Activated T-cell treated with anti-CD3 and anti-CD28 coated beads, Interleukin-2, amount 50 U/mL, for 24 hours (primary cell): ENCODE data around the gene SUGP2.
"Not testable (repeated sequence)": the region's sequence is repeated elsewhere in the genome, so short reads cannot be mapped to it uniquely, and the experiment has no call there.

Source experiments
- DNase-seq: peaks from one replicate; pipeline ENCODE4 v3.0.0-alpha.2; 2020
- H3K27ac Mint-ChIP-seq: 2 replicates; pipeline ENCODE4 v1.8.0; 2020; ENCODE audit warnings: mild to moderate bottlenecking, mixed read lengths
- H3K27me3 Mint-ChIP-seq: 2 replicates; pipeline ENCODE4 v1.8.0; 2020; ENCODE audit warnings: mixed read lengths
- H3K36me3 Mint-ChIP-seq: 2 replicates; pipeline ENCODE4 v1.8.0; 2020; ENCODE audit warnings: low read depth, mixed read lengths
- H3K4me1 Mint-ChIP-seq: 2 replicates; pipeline ENCODE4 v1.8.0; 2020; ENCODE audit warnings: low read depth, mixed read lengths
- H3K4me3 Mint-ChIP-seq: 2 replicates; pipeline ENCODE4 v1.8.0; 2020; ENCODE audit warnings: mild to moderate bottlenecking, moderate library complexity, mixed read lengths
- H3K9me3 Mint-ChIP-seq: 2 replicates; pipeline ENCODE4 v1.8.0; 2020; ENCODE audit warnings: mixed read lengths

SUGP2 gene

DNA sequence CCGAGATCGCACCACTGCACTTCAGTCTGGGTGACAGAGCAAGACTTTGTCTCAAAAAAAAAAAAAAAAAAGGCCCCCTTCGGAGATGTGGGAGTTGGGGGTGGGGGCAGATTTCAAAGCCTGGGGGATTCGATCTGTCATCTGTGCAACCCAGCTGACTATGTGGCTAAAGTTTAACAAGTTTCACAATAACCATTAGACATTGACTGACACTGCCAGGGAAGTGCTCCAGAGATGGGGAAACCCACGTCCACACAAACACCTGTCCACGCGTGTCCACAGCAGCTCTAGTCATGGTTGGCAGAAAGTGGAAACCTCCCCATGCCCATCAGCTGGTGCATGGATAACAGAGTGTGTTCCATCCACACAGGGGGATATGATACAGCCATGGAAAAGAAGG lies 54.7 kb downstream of the SUGP2 start:
- Mint-ChIP-seq H3K9me3 (no peaks in the 10 kb centered on the region), H3K4me1 (no peaks in the 10 kb centered on the region), H3K27ac (no peak overlapping the region), H3K4me3 (no peak overlapping the region), H3K36me3 (no peaks in the 10 kb centered on the region), H3K27me3 (peaks cover 27% of the 10 kb centered on the region)
- no peak for DNase-seq

- Mint-ChIP-seq H3K9me3 (no peaks in the 10 kb centered on the region), H3K36me3 (no peaks in the 10 kb centered on the region), H3K27me3 (peaks cover 22% of the 10 kb centered on the region), H3K4me3 (no peak overlapping the region), H3K4me1 (no peaks in the 10 kb centered on the region), H3K27ac (no peak overlapping the region)
- DNase-seq = no peak
These were observed 57.4 kb downstream of the SUGP2 start for GRCh38 chr19:18975869-18976268.

GRCh38 chr19:18975011-18975410 lies 58.3 kb downstream of the SUGP2 start:
- H3K27me3 Mint-ChIP-seq = peaks cover 18% of the 10 kb centered on the region
- no peak overlapping the region for H3K4me3 Mint-ChIP-seq
- H3K4me1 Mint-ChIP-seq = no peaks in the 10 kb centered on the region
- DNase-seq = no peak
- no peaks in the 10 kb centered on the region for H3K36me3 Mint-ChIP-seq
- no peaks in the 10 kb centered on the region for H3K9me3 Mint-ChIP-seq
- H3K27ac Mint-ChIP-seq = no peak overlapping the region

DNA sequence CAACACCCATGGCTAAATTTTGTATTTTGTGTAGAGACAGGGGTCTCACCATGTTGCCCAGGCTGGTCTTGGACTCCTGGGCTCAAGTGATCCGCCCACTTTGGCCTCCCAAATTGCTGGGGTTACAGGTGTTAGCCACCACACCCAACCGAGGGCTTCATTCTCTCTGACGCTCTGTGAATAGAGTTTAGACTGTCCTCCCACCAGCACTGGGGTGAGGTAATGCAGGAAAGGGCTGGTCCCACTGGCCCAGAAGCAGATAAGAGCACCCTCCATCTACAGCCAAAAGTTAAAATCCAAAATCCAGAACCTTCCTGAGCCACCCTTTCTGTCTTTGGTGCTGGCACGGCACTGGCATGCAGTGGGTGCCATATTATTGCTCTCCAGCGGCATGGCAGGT lies 60.5 kb downstream of the SUGP2 start:
- DNase-seq = no peak
- peaks cover 17% of the 10 kb centered on the region for H3K27me3 Mint-ChIP-seq
- H3K4me1 Mint-ChIP-seq = peaks cover 4% of the 10 kb centered on the region
- no peak overlapping the region for H3K27ac Mint-ChIP-seq
- no peaks in the 10 kb centered on the region for H3K9me3 Mint-ChIP-seq
- H3K4me3 Mint-ChIP-seq = no peak overlapping the region
- no peaks in the 10 kb centered on the region for H3K36me3 Mint-ChIP-seq

- no peak for DNase-seq
- no peak overlapping the region for H3K4me3 Mint-ChIP-seq
These were observed 61.0 kb downstream of the SUGP2 start for GRCh38 chr19:18972301-18972811.

GRCh38 chr19:18969931-18970659 lies 63.2 kb downstream of the SUGP2 start:
- H3K27ac Mint-ChIP-seq = no peak overlapping the region
- no peak overlapping the region for H3K4me3 Mint-ChIP-seq
- peaks cover 4% of the 10 kb centered on the region for H3K4me1 Mint-ChIP-seq
- peaks cover 21% of the 10 kb centered on the region for H3K27me3 Mint-ChIP-seq
- no peaks in the 10 kb centered on the region for H3K36me3 Mint-ChIP-seq
- H3K9me3 Mint-ChIP-seq = no peaks in the 10 kb centered on the region
- no peak for DNase-seq

More at GRCh38 chr19:18972301-18972811, 61.0 kb downstream of the SUGP2 start:
- peaks cover 4% of the 10 kb centered on the region for H3K4me1 Mint-ChIP-seq
- H3K27me3 Mint-ChIP-seq = peaks cover 20% of the 10 kb centered on the region
- H3K27ac Mint-ChIP-seq = no peak overlapping the region
- H3K9me3 Mint-ChIP-seq = no peaks in the 10 kb centered on the region
- H3K36me3 Mint-ChIP-seq = no peaks in the 10 kb centered on the region

DNA sequence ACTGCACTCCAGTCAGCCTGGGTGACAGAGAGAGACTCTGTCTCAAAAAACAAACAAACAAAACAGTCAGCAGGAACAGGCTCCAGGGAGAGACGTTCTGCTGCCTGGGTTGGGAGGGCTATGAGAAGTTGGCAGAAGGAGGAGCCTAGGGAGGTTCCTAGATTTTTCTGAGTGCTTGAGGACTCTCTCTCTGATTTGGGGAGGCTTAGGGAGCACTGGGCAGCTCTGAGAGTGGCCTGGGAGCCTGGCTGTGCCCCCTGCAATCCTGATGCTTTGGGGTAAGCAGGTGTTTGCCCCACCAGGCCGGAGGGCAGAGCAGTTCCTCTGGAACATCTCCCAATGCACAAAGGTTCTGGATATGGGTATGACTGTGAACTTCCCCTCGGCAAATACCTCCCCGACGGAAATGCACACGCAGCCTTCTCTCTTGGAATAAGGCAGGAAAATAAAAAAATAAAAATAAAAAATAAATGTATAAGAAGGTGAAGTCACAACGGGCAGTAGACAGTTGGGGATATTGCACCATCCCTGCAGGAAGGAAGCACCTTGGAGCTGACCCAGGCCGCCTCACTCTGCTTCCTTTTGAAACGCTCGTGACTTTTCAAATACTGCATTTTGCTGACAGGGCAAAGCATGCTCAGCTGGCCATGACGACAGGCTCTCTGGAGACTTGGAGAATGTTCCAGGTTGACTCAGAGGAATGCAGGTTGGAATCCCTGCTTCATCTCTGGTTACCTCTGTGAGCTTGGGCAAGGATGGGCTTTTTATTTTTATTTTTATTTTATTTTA lies 65.8 kb downstream of the SUGP2 start:
- no peaks in the 10 kb centered on the region for H3K36me3 Mint-ChIP-seq
- H3K27ac Mint-ChIP-seq = no peak overlapping the region
- no peaks in the 10 kb centered on the region for H3K9me3 Mint-ChIP-seq
- no peak overlapping the region for H3K4me3 Mint-ChIP-seq
- H3K27me3 Mint-ChIP-seq = peaks cover 18% of the 10 kb centered on the region
- DNase-seq = no peak
- peaks cover 4% of the 10 kb centered on the region for H3K4me1 Mint-ChIP-seq

- Mint-ChIP-seq H3K9me3 (no peaks in the 10 kb centered on the region), H3K4me1 (peaks cover 13% of the 10 kb centered on the region), H3K4me3 (no peak overlapping the region), H3K36me3 (no peaks in the 10 kb centered on the region), H3K27ac (no peak overlapping the region), H3K27me3 (peaks cover 24% of the 10 kb centered on the region)
- DNase-seq = no peak
These were observed 67.0 kb downstream of the SUGP2 start for GRCh38 chr19:18966307-18966706.

GRCh38 chr19:18964121-18964520 lies 69.2 kb downstream of the SUGP2 start:
- Mint-ChIP-seq H3K27ac (no peak overlapping the region), H3K4me3 (no peak overlapping the region), H3K9me3 (no peaks in the 10 kb centered on the region), H3K27me3 (peaks cover 24% of the 10 kb centered on the region), H3K4me1 (peaks cover 9% of the 10 kb centered on the region), H3K36me3 (no peaks in the 10 kb centered on the region)
- DNase-seq = no peak

DNA sequence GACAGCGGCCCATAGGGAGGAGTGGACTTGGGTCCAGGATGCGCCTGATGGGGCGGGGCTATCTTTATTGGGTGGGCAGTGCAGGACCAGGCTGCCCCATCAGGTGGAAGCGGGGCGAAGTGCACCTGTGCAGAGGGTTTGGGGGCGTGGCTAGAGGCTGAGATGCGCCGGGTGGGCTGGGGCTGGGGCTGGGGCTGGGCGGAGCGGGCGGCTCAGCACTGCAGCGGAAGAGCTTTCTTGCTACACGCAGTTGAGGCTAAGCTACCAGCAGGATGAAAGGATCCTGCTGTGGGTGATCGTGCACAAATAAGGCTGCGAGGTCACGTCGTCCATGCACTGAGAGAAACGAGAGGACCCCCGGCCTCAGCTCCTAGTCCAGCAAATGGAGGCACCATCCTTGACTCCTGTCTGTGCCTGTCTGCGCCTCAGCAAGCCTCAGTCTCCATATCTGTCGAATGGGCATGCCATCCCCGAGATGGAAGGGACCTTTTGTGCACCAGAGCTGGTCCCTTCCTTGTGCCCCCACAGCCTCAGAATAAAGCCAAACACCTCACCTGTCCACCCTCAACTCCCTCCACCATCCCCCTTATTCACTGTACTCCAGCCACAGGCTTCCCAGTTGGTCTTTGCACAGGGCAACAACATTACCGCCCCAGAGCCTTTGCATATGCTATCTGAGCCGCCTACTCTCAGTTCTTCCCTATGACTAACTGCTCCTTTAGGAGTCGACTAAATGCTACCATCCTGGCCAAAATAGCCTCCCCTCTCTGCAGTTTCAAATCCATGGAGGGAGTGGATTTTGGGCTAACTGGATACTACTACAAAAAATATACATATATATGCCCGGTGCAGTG lies 71.3 kb downstream of the SUGP2 start:
- no peak overlapping the region for H3K4me3 Mint-ChIP-seq
- peaks cover 17% of the 10 kb centered on the region for H3K27me3 Mint-ChIP-seq
- no peaks in the 10 kb centered on the region for H3K36me3 Mint-ChIP-seq
- peaks cover 8% of the 10 kb centered on the region for H3K4me1 Mint-ChIP-seq
- no peaks in the 10 kb centered on the region for H3K9me3 Mint-ChIP-seq
- H3K27ac Mint-ChIP-seq = no peak overlapping the region
- DNase-seq = no peak

DNA sequence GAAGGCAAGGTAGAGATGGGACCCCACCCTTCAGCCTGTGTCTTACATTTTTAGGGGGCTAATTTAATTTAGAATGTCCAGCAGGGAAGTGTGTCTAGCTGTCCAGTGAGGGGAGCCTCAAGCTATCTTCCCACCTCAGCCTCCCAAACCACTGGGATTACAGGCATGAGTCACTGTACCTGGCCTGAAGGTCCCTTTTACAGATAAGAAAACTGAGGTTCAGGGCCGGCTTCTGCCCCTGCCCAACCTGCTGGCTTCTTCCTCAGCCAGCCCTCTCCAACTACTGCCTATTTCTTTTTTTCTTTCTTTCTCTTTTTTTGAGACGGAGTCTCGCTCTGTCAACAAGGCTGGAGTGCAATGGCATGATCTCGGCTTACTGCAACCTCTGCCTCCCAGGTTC lies 72.9 kb downstream of the SUGP2 start:
- Mint-ChIP-seq H3K4me1 (peaks cover 8% of the 10 kb centered on the region), H3K27me3 (peaks cover 17% of the 10 kb centered on the region)

DNA sequence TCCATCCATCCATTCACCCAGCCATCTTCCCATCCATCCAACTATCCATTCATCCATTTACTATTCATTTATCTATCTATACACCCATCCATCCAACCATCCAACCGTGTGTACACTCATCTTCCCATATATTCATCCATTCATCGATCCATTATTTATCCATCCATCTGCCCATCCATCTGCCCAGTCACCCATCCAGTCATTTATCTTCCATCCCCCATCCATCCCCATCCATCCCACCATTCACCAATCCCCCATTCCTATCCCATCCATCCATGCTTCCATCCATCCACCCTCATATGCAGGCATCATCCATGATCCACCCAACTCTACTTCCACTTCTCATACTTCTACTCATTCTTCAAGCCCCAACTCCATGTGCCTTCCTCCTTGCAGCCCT lies 78.3 kb downstream of the SUGP2 start:
- peaks cover 4% of the 10 kb centered on the region for H3K27me3 Mint-ChIP-seq
- no peak overlapping the region for H3K27ac Mint-ChIP-seq
- no peaks in the 10 kb centered on the region for H3K4me1 Mint-ChIP-seq

More for the DNA sequence above, 72.9 kb downstream of the SUGP2 start:
- no peak overlapping the region for H3K4me3 Mint-ChIP-seq
- H3K27ac Mint-ChIP-seq = no peak overlapping the region
- H3K36me3 Mint-ChIP-seq = no peaks in the 10 kb centered on the region
- DNase-seq = no peak
- H3K9me3 Mint-ChIP-seq = no peaks in the 10 kb centered on the region

DNA sequence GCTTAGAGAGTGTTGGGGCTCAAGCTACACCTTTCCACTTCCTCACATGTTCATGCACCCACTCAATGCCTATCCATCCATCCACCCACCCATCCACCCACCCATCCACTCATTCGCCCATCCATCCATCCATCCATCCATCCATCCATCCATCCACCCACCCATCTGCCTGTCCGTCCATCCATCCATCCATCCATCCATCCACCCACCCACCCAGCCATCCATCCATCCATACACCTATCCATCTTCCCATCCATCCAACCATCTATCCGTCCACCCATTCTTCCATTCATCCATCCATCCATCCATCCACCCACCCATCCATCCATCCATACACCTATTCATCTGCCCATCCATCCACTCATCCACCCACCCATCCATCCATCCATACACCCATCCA lies 79.2 kb downstream of the SUGP2 start:
- Mint-ChIP-seq H3K27me3 (peaks cover 4% of the 10 kb centered on the region), H3K9me3 (no peaks in the 10 kb centered on the region), H3K4me3 (no peak overlapping the region), H3K4me1 (no peaks in the 10 kb centered on the region), H3K36me3 (no peaks in the 10 kb centered on the region), H3K27ac (no peak overlapping the region)
- no peak for DNase-seq

More for the DNA sequence above, 78.3 kb downstream of the SUGP2 start:
- no peaks in the 10 kb centered on the region for H3K9me3 Mint-ChIP-seq
- no peak for DNase-seq
- H3K36me3 Mint-ChIP-seq = no peaks in the 10 kb centered on the region
- no peak overlapping the region for H3K4me3 Mint-ChIP-seq

- not testable (repeated sequence) for H3K36me3 Mint-ChIP-seq, H3K4me3 Mint-ChIP-seq, H3K27me3 Mint-ChIP-seq, H3K9me3 Mint-ChIP-seq, H3K27ac Mint-ChIP-seq, H3K4me1 Mint-ChIP-seq, DNase-seq
These were observed 80.8 kb downstream of the SUGP2 start for GRCh38 chr19:18952364-18953003.
